Germinal center (tissue), 1 donor: ENCODE measurements around the gene SLC30A7.
A peak's percentile ranks its signal among the peaks of the same experiment; 100 is the strongest.

ENCODE experiments used
- DNase-seq: peaks from one replicate; pipeline ENCODE4 v3.0.0; 2012; ENCODE audit warnings: mixed read lengths, low spot score

Gene SLC30A7

GRCh38 chr1:100972185-100972584, 76.3 kb downstream of the SLC30A7 start:
- DNase-seq, result no peak

- DNase-seq, result no peak
These were observed 81.0 kb downstream of the SLC30A7 start for GRCh38 chr1:100976936-100977335.

DNA sequence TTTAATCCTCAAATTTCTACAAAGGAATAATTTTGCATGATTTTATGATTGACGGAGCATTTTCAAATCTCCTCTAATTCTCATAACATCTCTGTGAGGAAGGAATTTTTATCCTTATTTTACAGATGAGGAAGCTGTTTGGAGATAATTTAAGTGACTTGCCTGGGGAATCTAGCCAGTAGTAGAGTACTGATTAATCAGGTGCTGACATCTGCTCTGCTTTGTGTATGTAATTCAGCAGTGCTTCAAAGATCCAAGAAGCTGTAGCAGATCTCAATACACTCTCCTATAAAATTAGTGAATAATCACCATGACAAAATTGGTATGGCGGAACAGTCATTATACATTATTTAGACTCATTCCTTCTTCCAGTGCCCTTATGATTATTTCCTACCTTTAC, 83.7 kb downstream of the SLC30A7 start:
- DNase-seq, result no peak

DNA sequence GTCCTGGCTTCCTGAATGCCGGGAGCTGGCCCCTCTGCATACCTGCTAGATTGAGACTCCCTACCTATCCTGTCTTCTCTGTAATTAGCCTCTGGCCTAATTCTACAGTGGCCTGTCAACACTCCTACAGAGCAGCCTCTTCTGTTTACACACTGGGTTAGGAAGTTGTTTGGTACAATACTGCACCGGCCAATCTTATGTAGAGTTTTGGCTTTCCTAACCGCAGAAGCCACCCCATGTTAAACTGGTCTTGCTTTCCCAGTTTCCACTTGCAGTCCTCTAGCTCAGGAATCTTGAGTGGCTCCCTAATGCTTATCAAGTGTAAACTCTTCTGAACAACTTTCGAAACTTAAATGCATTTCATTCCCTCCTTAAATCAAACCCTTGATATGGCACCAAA, 86.9 kb downstream of the SLC30A7 start:
- no peak for DNase-seq

DNA sequence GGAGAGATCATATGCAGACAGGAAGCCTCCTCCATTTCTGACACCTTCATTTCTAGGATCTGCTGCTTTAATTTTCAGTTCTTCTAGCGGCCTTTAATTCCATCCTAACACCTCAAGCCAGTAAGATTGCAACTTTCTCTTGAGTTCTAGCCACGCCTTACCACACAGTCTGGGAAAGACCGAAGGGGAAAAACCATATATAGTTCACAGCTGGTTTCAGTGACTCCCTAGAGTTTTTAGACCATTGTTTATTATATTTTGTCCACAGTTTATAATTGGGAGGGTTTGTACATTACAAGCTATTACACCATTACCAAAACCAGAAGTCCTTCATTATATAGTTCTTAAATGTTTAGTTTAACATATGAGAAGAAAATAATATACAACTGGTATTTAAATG, 92.2 kb downstream of the SLC30A7 start:
- no peak for DNase-seq

GRCh38 chr1:100989306-100990077, 93.6 kb downstream of the SLC30A7 start:
- no peak for DNase-seq

- no peak for DNase-seq
These were observed 99.5 kb downstream of the SLC30A7 start for GRCh38 chr1:100995198-100995988.

- no peak for DNase-seq
These were observed 102.5 kb downstream of the SLC30A7 start for GRCh38 chr1:100998426-100998825.

DNA sequence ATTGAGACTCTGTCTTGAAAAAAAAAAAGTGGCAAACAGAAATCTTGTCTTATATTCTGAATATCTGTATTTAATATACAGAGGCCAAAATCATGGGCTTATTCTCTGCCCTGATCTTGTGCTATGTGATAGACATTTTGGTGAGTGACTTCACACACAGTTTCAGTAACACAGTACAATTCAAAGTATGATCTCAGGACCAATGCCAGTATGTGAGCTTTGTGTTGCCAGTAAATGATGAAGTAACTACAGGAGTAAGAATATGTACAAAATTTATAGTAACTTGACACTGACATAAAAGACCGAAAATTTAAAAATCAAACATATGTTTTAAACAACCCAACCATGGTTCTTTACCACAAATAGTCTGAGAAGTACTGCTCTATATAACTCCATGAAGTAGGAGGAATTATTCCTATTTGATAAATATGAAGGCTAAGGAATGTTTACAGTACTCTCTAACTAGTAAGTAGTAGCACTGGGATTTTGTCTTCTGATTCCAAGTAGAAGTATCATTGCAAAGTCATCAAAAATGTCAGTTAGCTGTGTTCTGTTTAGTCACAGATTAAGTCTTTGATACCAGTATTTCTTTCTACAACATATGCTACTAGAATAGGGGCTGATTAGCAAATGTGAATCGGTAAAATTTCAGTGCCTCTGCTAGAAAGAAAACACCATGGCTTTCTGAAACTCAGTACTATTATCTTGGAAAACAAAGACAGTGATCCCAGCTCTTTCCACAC, 104.4 kb downstream of the SLC30A7 start:
- no peak for DNase-seq

- no peak for DNase-seq
These were observed 106.7 kb downstream of the SLC30A7 start for GRCh38 chr1:101002551-101002950.

GRCh38 chr1:101003012-101003650, 107.2 kb downstream of the SLC30A7 start:
- DNase-seq, result no peak

DNA sequence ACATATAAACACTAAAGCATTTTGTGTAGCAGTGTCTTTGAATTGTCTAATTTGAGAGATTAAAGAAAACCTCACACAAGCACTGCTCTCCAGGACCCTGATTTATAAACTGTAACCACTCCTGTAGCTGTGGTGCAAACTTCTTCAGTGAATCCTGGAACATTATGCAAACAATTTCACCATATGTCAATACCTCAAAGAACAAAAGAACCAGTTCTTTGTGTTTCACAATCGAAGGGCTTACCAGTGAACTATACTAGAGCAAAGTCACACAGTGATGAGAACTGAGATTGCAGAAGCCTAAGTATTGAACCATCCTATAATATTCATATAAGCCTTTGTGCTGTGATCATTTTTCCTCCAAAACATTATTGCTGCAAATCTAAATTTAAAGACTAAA, 108.2 kb downstream of the SLC30A7 start:
- no peak for DNase-seq

DNA sequence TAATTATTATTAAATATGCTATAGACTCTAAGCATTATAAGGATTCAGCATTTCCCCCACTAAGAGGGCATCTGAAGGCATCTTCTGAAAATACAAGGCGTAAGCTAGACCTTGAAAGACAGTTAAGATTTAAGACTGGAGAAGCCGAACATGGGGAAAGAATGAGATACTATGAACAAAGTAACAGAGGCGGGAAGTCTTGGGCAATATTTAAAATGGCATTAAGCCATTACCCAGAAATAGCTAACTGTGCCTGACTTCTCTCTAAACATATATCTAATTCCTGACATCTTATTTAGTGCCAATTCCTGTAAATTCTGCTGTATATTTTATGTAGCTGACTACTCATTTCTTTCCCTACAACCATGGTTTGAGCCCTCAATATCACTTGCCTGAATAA, 108.8 kb downstream of the SLC30A7 start:
- DNase-seq, result no peak

GRCh38 chr1:101005183-101005582, 109.3 kb downstream of the SLC30A7 start:
- DNase-seq, result no peak

DNA sequence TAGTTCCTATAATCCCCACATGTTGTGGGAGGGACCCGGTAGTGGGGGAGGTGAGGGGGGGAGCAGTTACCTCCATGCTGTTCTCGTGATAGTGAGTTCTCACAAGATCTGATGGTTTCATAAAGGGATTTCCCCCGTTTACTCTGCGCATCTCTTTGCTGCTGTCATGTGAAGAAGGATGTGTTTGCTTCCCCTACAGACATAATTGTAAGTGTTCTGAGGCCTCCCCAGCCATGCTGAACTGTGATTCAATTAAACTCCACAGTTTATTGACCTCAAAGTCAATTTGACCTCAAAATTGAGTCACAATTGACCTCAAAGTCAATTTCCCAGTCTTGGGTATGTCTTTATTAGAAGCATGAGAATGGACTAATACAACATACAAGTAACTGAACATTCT, 110.0 kb downstream of the SLC30A7 start:
- DNase-seq, result no peak

DNA sequence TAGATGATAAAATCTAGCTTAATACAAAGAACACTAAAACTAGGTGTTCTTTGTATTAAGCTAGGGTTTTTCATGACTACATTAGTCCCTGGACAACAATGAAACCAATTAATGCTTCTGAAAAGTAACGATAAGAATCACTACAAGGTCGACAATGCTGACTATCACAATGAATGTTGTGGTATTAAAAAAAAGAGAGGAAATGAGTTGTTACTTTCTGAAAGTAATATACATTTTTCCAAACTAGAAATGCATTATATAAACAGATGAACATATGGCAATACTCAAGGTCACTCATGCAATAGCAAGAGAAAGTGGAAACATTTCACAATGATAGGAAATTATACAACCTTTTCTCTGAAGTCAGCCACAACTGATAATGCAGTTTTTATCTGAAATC, 110.7 kb downstream of the SLC30A7 start:
- no peak for DNase-seq

DNA sequence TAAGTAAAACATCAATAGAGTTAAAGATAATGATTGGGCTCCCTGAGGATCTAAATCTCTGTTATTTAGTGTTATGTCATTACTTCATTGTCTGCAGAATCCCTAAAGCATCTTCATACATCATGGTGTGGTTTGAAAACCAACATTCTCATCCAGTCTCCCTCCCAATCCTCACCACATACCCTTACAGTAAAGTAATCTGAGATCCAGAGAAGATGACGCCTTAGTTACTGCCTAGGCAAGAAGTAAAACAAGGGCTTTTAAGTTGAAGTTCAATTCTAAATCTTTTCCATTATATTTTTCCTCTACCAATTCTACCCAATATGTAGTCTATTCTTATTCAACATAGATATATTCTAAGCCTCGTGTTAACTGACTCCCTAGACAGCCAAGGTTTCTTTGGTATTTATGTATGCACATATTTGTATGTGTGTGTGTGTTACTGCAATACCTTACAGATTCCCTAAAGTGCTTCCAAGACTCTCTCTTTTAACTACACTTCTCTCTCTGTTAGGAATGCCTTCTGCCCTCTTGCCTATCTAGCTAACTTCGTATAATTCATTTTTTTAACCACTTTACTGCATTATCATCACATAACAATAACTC, 112.4 kb downstream of the SLC30A7 start:
- no peak for DNase-seq

DNA sequence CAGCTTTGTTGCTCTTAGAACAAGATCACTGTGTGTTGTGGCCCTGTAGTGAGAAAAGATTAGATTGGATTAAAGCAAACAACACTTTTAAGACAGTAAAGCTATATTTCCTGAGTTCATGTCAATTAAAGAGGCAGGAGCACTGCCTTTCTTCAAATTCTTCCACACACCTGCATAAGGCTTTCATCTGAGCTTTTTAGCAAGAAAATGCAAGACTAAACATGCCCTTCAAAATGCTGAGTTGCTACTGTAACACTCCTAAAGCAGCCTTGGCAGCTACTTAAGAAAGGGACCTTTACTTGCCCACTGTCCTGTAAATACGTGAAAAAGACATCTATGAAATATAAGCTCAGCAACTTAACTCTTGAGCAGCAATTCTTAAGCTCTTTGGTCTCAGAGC, 117.9 kb downstream of the SLC30A7 start:
- no peak for DNase-seq

DNA sequence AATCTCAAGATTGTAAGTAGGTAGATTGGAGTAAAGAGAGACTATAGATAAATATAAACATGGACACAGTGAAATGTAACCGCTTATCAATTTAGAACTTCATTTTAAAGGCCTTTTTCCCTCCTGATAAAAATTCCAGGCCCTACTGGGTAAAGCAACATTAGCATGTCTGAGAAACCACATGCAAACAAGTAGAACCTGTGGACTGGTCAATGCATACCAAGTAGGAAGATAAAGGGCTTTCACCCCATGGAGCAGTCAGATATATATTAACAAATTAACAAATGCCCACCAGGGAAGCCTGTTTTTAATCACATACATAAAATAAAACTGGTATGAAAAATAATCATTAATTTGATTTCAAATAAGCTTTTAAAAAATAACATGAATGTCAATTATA, 121.6 kb downstream of the SLC30A7 start:
- DNase-seq, result no peak

DNA sequence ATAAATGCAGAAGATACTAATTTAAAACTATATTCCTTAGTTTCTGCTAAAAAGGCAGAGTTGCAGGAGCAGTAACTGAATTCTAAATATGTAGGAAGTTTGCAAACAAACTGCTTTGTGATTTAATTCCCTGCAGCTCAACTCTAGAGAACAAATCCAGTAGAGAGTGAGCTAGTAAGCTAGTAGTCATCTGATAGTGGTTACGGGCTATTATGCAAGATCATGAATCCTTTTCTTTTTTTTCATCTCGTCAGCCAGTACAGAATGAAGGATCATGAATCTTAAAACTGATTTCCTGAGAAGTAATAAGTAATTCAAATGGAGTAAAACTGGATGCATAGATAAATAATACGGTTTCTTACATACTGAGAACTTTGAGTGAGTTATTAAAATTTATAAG, 126.4 kb downstream of the SLC30A7 start:
- no peak for DNase-seq

GRCh38 chr1:101025283-101025656, 129.4 kb downstream of the SLC30A7 start:
- peak; percentile 3 for DNase-seq
